DMS53 treated with DMSO at 0.1 percent for 48 hours (cell line): Measurements from ENCODE around the gene TAF11L8.
"Not testable (repeated sequence)": the region's sequence is repeated elsewhere in the genome, so short reads cannot be mapped to it uniquely, and the experiment has no call there.

Source experiments
- DNase-seq: peaks from one replicate; lab custom pipeline; 2025; ENCODE audit not compliant: unreplicated experiment; lab: John Stamatoyannopoulos, UW

Gene TAF11L8

GRCh38 chr5:17590860-17591259 is at the start of gene TAF11L8:
TAF11L8 (minus strand) TSS chr5:17590960.
- DNase-seq = not testable (repeated sequence)

DNA sequence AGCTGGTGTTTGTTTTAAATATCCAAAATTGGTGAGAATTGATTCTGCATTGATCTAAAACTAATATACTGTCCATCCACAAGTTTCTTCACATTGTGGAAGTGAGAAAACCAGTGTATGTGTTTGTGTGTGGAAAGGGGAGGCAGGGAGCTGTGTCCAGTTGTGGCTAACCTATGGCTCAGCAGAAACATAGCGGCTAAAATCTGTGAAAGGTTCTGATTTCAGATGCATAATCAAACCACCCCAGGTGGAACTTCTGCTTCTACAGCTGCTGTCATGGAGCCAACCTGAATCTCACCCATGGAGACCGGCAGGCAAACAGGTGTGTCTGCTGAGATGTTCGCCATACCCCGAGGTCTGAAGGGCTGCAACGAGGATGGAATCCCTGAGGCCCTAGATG is 43.4 kb upstream of the TAF11L8 start, which contains the start of gene TAF11L14:
TSS of gene TAF11L14 (plus strand) at position 301 of the 400 bp plus-strand sequence.
- no peak for DNase-seq

DNA sequence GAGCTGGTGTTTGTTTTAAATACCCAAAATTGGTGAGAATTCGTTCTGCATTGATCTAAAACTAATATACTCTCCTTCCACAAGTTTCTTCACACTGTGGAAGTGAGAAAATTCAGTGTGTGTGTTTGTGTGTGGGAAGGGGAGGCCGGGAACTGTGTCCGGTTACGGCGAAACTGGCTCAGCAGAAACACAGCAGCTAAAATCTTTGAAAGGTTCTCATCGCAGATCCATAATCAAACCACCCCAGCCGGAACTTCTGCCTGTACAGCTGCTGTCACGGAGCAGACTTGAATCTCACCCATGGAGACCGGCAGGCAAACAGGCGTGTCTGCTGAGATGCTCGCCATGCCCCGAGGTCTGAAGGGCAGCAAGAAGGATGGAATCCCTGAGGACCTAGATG is 41.0 kb upstream of the TAF11L8 start, which contains the start of gene TAF11L13:
TSS of gene TAF11L13 (plus strand) at position 301 of the 400 bp plus-strand sequence.
- DNase-seq = not testable (repeated sequence)

GRCh38 chr5:17625686-17626085 is 34.9 kb upstream of the TAF11L8 start:
- DNase-seq = no peak

DNA sequence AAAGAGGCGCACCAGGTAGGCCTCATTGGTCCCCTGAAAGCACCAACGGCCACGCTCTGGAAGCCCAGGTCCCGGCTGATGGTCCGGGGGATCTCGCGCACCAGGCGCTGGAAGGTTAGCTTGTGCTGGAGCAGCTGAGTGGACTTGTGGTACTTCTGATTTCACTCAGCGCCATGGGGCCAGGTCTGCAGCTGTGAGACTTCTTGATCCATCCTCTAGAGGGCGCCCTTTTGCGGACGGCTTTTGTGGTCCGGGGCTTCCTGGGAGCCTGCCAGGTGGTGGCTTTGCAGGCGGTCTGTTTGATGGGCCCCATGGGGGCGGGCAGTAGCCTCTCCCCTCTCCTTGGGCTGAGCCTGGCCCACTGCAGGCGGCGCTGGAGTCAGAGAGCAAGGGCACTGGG is 29.9 kb upstream of the TAF11L8 start:
- DNase-seq = no peak

DNA sequence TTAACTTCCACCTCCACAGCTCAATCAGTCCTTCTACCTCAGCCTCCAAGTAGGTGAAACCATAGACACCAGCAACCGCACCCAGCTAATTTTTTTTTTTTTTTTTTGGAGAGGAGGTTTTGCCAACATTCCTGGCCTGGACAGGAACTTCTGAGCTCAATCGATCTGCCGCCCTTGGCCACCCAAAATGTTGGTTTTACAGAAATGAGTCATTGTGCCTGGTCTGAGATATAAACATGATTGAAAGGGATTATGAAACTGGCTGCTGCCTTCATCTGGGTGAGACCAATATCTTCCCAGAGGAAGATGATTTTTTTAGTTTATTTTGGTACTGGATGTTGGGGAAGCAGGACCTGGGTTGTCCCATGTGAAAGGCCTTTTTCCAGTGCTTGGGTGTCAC is 28.6 kb upstream of the TAF11L8 start:
- DNase-seq = no peak

DNA sequence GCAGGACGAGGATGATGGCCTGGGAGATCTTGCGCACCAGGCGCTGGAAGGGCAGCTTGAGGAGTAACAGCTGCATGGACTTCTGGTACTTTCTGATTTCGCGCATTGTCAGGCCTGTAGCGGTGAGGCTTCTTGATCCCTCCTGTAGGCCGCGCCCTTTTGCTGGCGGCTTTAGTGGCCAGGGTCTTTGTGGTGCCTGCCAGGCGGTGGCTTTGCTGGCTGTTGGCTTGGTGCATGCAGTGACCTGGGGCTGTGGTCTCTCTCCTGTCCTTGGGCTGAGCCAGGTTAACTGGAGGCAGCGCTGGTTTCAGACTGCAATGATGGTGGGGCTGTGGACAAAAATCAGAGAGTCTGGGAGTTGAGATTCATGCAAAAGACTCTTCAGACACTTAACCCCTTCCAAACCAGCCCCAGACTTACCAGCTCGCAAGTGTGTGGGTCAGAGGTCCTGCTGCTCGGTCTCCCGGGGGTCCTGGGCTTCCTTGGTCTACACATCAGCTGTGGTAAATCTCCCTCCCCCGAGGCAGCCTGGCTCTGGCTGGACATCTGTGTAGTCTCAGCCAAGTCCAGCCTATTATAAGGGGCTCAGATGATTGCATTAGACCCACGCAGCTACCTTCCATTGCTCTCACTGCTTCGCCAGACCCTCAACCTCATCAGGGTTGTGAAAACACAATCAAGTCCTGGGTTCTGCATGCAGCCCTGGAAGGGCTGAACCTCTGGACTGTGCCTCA is 24.3 kb upstream of the TAF11L8 start:
- DNase-seq = no peak

- not testable (repeated sequence) for DNase-seq
These were observed 19.3 kb upstream of the TAF11L8 start, which contains the start of gene TAF11L12 for GRCh38 chr5:17610092-17610491. TAF11L12 (plus strand) TSS chr5:17610392.

- not testable (repeated sequence) for DNase-seq
These were observed 16.7 kb upstream of the TAF11L8 start for GRCh38 chr5:17607461-17607860.

DNA sequence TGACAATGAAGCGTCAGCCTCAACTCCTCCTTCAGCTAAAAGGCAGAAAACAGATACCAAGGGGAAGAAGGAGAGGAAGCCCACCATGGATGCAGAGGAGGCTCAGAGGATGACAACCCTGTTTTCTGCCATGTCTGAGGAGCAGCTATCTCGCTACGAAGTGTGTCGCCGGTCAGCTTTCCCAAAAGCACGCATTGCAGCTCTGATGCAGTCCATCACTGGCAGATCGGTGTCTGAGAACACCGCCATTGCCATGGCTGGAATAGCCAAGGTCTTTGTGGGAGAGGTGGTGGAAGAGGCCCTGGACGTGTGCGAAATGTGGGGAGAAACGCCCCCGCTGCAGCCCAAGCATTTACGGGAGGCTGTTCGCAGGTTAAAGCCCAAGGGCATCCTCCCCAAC is 14.2 kb upstream of the TAF11L8 start:
- DNase-seq = no peak

- DNase-seq = not testable (repeated sequence)
These were observed 13.1 kb upstream of the TAF11L8 start, which contains the start of gene TAF11L11 for GRCh38 chr5:17603880-17604279. TAF11L11 (plus strand) TSS chr5:17604183.

GRCh38 chr5:17597728-17598127 is 7.0 kb upstream of the TAF11L8 start, which contains the start of gene TAF11L10:
TAF11L10 (minus strand) TSS chr5:17597828.
- DNase-seq = not testable (repeated sequence)

GRCh38 chr5:17594255-17594654 is 3.5 kb upstream of the TAF11L8 start, which contains the start of gene TAF11L9:
TAF11L9 (minus strand) TSS chr5:17594394.
- not testable (repeated sequence) for DNase-seq

DNA sequence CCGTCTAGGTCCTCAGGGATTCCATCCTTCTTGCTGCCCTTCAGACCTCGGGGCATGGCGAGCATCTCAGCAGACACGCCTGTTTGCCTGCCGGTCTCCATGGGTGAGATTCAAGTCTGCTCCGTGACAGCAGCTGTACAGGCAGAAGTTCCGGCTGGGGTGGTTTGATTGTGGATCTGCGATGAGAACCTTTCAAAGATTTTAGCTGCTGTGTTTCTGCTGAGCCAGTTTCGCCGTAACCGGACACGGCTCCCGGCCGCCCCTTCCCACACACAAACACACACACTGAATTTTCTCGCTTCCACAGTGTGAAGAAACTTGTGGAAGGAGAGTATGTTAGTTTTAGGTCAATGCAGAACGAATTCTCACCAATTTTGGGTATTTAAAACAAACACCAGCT is 5.1 kb downstream of the TAF11L8 start, which contains the start of gene TAF11L7:
TSS of gene TAF11L7 (minus strand) at position 101 of the 400 bp plus-strand sequence.
- DNase-seq = not testable (repeated sequence)
